GM19025 (cell line): ENCODE data around the gene USP16.

Source experiments
- ATAC-seq: cut with Tn5 transposase; IDR thresholded peaks from one replicate; pipeline ENCODE4 v1.9.1; 2021; ENCODE audit warnings: mild to moderate bottlenecking, low read depth, moderate library complexity; ENCODE audit not compliant: unreplicated experiment

USP16 gene

GRCh38 chr21:29080454-29080941, 56.0 kb downstream of the USP16 start:
- no peak for ATAC-seq

DNA sequence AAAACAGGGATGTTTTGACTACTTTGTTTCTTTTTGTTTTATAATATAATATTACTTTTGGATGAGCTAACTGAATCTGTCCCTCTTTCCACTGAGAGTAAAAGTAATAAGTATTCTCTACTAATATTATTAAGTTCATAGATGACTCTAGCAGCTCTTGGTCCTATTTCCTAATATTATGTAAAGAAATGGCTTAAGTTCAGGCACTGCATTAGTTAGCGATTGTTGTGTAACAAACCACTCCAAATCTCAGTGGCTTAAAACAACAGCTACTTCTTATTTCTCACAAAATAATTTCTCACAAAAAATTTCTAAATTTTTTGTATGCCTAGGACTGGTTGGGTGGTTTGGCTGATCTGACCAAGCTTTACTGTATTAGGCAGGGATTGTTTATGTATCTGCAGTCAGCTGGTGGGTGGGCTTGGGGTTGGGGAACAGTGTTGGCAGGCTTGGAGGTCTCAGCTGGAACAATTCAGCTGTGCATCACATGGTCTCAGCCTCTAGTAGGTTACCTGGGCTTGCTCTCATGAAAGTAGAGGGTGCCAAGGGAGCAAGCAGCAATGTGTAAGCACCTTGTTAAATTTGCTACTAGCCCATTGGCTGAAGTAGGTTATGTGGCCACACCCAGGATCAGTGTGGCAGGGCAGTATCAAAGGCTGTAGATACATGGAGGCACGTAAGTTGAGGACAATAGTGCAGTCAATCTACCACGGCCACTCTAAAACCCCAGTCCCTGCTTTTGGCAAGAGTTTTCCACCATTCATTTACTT, 57.8 kb downstream of the USP16 start:
- no peak for ATAC-seq

GRCh38 chr21:29083306-29083705, 58.8 kb downstream of the USP16 start:
- no peak for ATAC-seq

- no peak for ATAC-seq
These were observed 59.9 kb downstream of the USP16 start for GRCh38 chr21:29084372-29084771.

GRCh38 chr21:29085106-29085752, 60.8 kb downstream of the USP16 start:
- no peak for ATAC-seq

GRCh38 chr21:29091033-29091432, 66.6 kb downstream of the USP16 start:
- no peak for ATAC-seq

- ATAC-seq, result no peak
These were observed 67.9 kb downstream of the USP16 start for GRCh38 chr21:29092102-29092959.

DNA sequence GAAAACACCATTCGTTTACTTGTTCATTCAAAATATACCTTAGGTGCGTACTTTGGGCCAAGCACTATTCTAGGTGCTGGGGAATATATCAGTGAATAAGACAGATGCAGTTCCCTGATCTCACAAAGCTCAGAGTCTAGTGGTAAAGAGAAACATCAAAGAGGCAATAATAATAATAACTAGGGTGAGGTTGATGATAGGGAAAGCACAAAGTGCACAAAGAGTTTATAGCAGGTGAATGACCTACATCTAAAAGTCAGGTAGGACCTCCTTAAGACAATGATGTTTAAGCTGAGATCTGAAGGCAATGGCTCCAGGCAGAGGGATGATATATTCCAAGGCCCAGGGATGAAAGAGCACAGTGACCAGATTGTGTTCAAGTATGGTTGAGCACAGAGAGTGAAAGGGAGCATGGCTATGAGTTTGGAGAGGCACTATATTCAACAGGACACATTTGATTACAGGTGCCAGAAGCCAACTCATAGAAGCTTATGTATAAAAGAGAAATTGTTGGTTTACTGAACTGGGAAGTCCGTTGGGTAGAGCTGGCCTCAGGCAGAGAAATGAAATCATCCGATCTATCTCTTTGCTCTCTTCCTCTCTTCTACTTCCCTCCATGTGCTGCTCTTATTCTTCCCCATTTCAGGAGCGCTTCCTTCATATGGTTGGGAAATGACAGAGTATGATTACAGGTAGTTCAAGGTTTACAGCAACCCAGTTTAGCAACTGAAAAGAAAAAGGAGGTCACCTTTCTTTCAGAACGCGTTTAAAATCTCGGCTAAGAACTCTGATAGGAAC, 71.9 kb downstream of the USP16 start:
- ATAC-seq, result no peak

- ATAC-seq, result no peak
These were observed 73.7 kb downstream of the USP16 start for GRCh38 chr21:29098156-29098555.

- no peak for ATAC-seq
These were observed 78.4 kb downstream of the USP16 start for GRCh38 chr21:29102791-29103257.
